Daoy (cell line): ENCODE data around the gene CHRNA9. TPM values are rescaled to one million over a fixed set of nuclear protein-coding genes. Genes with fewer than 3 reads are reported as not detected.

ENCODE experiments used
- DNase-seq: peaks from one replicate; pipeline ENCODE4 v3.0.0-alpha.2; 2015; ENCODE audit warnings: low read depth
- total RNA-seq: library from RNA; depleted of rRNA; stranded (reverse); fragments of >200 nt; shearing (Covaris generic); gene quantifications from 2 replicates; pipeline ENCODE4 v1.2.3, GENCODE V29; 2014

The CHRNA9 gene
- total RNA-seq, 1 experiment from 2014 or later: 11.3 TPM

- no peak for DNase-seq
Measured at GRCh38 chr4:40337051-40337450, 1.9 kb downstream of the CHRNA9 start.

GRCh38 chr4:40337523-40337922, 2.4 kb downstream of the CHRNA9 start:
- DNase-seq: no peak

DNA sequence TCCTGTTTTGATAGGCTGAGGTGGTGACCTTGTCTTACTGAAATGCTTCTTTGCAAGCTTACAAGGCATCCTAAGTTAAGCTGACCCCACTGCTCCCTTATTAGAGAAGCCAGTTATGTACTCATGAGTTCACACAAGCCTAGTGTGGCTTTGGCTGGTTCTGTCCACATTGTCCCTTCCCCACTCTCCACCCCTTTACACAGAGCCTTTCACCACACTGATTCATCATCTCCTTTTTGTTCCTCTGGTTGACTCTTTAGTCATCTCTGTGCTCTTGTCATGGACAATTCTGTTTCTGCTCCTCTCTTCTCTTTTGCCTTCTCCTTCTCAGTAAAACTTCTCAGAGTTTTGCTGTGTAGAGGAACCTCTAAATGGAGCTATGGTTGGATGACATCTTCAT, 4.9 kb downstream of the CHRNA9 start:
- DNase-seq: no peak

GRCh38 chr4:40347472-40347871, 12.3 kb downstream of the CHRNA9 start:
- no peak for DNase-seq

DNA sequence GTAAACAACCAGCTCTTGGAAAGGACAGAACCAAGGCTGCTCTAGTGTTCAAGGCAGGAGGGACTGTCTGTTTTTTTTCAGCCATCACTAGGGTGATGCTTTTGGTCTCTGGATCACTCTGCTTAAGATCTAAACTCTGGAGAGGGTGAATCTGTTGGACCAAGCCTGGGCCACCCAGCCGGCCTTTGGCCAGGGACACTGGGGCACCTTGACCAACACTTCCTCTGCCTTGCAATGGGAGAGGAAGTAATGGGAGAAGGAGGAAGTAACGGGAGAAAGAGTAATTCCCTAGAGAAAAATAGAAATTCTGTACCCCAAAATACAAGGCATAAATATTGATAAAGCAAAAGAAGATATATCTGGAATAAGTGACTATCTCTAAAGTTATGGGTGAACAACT, 12.9 kb downstream of the CHRNA9 start:
- DNase-seq: no peak

DNA sequence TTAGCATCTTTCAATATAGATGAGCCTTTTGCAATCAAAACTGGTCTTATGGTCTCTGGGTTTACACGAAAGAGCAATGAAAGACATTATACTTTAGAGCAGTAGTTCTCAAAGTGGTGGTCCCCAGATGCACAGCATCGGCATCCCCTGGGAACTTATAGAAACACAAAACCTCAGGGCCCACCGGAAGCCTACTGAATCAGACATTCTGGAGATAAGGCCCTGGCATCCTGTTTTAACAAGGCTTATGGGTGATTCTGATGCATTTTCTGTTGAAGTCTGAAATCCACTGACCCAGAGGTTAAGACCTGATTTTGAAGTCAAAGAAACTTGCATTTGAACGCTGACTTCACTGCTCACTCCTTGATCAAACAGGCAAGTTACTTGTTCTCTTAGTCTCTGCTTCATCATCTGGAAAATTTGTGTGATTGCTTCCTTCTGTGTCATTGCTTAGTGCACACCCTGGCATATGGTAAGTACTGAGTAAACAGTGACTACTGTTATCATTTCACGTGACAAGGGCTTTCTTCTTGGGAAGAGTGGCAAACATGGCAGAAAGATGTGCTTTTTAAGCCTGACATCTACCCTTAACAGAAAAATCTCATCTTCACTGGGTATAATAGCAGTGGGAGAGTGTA, 14.5 kb downstream of the CHRNA9 start:
- peak; percentile 40 for DNase-seq

DNA sequence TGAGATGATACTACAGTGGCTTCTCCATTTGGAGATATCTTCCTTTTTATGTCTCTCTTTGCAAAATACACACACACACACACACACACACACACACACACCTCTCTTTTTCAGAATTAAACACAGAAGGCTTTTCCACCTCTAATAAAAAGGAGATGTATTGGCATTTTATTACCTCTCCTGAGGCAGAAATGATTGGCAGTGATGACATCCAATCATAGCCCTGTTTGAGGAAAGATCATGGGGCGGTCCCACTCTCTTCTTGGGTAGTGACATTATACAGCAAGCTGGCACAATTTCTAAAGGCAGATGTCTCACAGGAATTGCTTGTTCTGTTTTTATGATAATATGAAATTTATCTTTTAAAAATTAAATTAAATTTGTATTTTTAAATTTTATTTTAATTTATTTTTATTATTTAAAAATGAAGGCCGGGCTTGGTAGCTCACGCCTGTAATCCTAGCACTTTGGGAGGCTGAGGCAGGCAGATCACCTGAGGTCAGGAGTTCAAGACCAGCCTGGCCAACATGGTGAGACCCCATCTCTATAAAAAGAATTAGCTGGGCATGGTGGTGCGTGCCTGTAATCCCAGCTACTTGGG, 15.6 kb downstream of the CHRNA9 start:
- DNase-seq: no peak

GRCh38 chr4:40354158-40354557, 19.0 kb downstream of the CHRNA9 start:
- no peak for DNase-seq

- DNase-seq: no peak
Measured at GRCh38 chr4:40355131-40355530, 20.0 kb downstream of the CHRNA9 start.

DNA sequence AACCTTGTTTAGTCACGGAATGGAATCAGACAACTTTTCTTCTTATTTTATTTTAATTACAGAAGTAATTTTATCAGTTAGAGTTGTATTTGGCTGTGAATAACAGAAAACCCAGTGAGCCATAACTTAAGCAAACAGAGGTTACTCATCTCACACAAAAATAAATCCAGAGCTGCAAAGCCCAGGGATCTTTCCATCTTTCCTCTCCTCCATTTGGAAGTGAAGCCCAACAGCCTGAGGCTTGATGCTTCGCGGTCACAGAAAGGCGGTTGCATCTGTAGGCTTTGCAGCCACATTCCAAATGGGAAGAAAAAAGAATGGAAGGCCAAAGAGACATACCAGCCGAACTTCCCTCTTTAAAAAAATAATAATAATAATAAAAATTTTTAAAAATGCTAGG, 22.6 kb downstream of the CHRNA9 start:
- DNase-seq: peak; percentile 17

- DNase-seq: no peak
Measured at GRCh38 chr4:40361338-40361737, 26.2 kb downstream of the CHRNA9 start.

DNA sequence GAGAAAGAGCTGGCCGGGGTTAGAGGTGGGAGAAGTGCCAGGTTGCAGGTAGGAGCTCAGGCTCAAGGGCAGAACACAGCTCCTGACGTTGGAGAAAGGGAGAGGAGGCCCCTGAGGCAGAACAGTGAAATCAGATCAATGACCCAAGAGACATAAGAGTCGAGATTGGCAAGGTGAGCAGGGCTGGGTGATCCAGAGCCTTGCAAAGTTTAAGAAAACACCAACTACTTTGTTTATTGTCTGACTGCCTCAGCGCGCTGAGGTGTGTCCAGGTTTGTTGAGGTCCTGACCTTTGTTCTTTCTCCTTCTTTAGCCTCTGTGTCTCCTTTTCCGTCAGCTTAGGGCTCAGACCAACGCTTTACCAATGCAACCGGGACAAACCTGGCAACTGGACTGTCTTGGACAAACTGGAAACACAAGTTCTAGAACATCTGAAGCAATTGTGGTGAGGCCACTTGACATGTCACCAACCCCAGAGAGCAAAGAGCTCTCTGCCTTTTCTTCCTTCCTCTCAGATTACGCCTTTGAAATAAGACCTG, 28.3 kb downstream of the CHRNA9 start:
- DNase-seq: no peak

- DNase-seq: no peak
Measured at GRCh38 chr4:40363945-40364344, 28.8 kb downstream of the CHRNA9 start.

DNA sequence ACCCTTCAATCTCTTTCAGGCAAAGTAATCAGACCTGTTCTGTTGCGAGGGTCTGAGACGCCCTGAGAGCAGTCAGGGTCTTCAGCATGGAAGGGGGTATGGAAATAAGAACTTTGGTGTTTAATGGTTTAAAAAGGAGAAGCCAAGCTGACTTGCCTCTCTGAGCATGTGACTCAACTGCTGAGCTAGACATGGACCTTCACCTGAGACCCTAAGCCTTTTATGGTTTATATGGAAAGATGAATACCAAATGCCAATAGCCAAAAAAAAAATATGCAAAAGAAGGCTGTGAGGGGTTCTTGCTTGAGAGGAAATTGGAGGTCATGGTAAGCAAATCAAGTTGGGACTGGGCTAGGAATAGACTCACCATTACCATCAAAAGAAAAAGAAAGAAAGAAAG, 30.6 kb downstream of the CHRNA9 start:
- DNase-seq: no peak

- DNase-seq: no peak
Measured at GRCh38 chr4:40367451-40367850, 32.3 kb downstream of the CHRNA9 start.

- DNase-seq: no peak
Measured at GRCh38 chr4:40369437-40370274, 34.5 kb downstream of the CHRNA9 start.

GRCh38 chr4:40372651-40373050, 37.5 kb downstream of the CHRNA9 start:
- DNase-seq: no peak

- no peak for DNase-seq
Measured at GRCh38 chr4:40373636-40374035, 38.5 kb downstream of the CHRNA9 start.

- no peak for DNase-seq
Measured at GRCh38 chr4:40375095-40375494, 40.0 kb downstream of the CHRNA9 start.

- no peak for DNase-seq
Measured at GRCh38 chr4:40375620-40376019, 40.5 kb downstream of the CHRNA9 start.

DNA sequence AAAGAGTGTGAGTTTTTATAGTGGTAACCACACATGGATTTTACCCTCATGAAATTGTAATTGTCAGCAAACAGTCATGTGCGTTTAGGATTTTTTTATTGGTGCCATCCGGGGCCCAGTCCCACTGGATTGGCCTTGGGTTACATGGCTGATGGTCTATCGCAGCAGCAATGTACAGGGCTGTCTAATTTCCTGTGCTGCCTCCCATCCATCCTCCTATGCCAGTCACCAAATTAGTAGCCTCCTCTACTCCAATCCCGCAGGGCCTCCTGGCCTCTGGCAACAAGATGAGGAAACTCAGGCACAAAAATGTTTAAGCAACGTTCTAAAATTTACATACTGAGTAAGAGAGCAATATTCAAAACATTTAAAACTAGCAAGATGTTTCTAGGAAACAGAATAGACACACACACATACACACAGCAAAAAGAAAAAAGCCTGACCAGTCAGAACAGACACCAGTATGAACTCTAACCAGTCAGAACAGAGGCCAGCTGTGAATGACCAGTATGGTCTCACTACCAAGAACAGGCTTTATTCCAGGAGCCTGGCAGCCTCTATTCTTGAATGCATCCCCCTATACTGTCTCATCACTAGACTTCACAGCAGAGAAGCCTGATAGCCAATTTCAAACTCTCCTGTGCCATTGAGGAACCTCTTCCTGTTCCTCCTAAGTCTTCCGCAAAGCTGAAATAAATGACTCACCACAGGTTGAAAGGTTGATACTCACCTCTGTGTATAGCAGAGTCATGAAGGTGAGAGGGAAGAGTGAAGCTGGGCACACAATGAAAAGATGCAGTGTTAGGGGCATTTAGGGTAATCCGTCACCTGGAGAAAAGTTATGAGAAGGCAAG, 42.6 kb downstream of the CHRNA9 start:
- no peak for DNase-seq

GRCh38 chr4:40378619-40379018, 43.5 kb downstream of the CHRNA9 start:
- DNase-seq: no peak
